ENCODE data around the gene C2orf72. TPM values are rescaled to one million over a fixed set of nuclear protein-coding genes. Genes with fewer than 3 reads are reported as not detected.

Gene C2orf72
- total RNA-seq, 1 experiment from 2014 or later, result 3.2 TPM

GRCh38 chr2:231009236-231009919 lies 27.9 kb upstream of the C2orf72 start:
- no peaks in the 10 kb centered on the region for H3K9me3 ChIP-seq (ENCODE audit: control insufficient read depth, insufficient read depth, low read depth, low read length)
- TF ChIP-seq POLR2AphosphoS5 (IDR thresholded peaks at IDR 0.05; ENCODE audit: low read depth, low read length), result no peak
- TF ChIP-seq CTCF (IDR thresholded peaks at IDR 0.05), result no peak
- no peak for TF ChIP-seq SIN3A (IDR thresholded peaks at IDR 0.05; ENCODE audit: borderline replicate concordance, insufficient read depth, low read depth, low read length)
- no peak for TF ChIP-seq TCF7L2 (IDR thresholded peaks at IDR 0.05; ENCODE audit: low read depth, low read length)
- no peak for TF ChIP-seq REST (IDR thresholded peaks at IDR 0.05; ENCODE audit: insufficient read depth in 1 of 2, low read depth in 2 of 2, low read length in 1 of 2)
- POLR2A ChIA-PET, result no interaction called here
- H3K27me3 ChIP-seq (ENCODE audit: control insufficient read depth, insufficient read depth, low read length), result no peaks in the 10 kb centered on the region
- intact Hi-C loops (cut with micrococcal nuclease; ENCODE audit: unreplicated experiment) (no loop called here), in situ Hi-C loops (cut with HindIII; ENCODE audit: low pct_unique_long_range_greater_than_20kb, low sequenced_read_pairs) (no loop called here)
- no peaks in the 10 kb centered on the region for H3K36me3 ChIP-seq (ENCODE audit: control insufficient read depth, insufficient read depth, low read length)
- H3K4me1 ChIP-seq (ENCODE audit: control insufficient read depth, insufficient read depth, low read length), result no peaks in the 10 kb centered on the region
- no TSS peak for BruUV-seq (replicated peaks)
- CTCF ChIA-PET, result no interaction called here
- no peak overlapping the region for H3K4me3 ChIP-seq (ENCODE audit: low read depth in 2 of 2, low read length in 2 of 2)
- no peak for DNase-seq (ENCODE audit: low read depth, low spot score)
- no peak overlapping the region for H3K27ac ChIP-seq (ENCODE audit: low read length)
- no peak for ATAC-seq

GRCh38 chr2:231010201-231010730 lies 27.1 kb upstream of the C2orf72 start:
- ATAC-seq, result no peak
- in situ Hi-C loops (cut with HindIII; ENCODE audit: low pct_unique_long_range_greater_than_20kb, low sequenced_read_pairs), result no loop called here
- no peak for TF ChIP-seq POLR2AphosphoS5 (IDR thresholded peaks at IDR 0.05; ENCODE audit: low read depth, low read length)
- no peak for TF ChIP-seq TCF7L2 (IDR thresholded peaks at IDR 0.05; ENCODE audit: low read depth, low read length)
- no peak for TF ChIP-seq REST (IDR thresholded peaks at IDR 0.05; ENCODE audit: insufficient read depth in 1 of 2, low read depth in 2 of 2, low read length in 1 of 2)
- no peak for TF ChIP-seq CTCF (IDR thresholded peaks at IDR 0.05)
- no peak for TF ChIP-seq SIN3A (IDR thresholded peaks at IDR 0.05; ENCODE audit: borderline replicate concordance, insufficient read depth, low read depth, low read length)
- intact Hi-C loops (cut with micrococcal nuclease; ENCODE audit: unreplicated experiment), result no loop called here
- no TSS peak for BruUV-seq (replicated peaks)
- DNase-seq (ENCODE audit: low read depth, low spot score), result no peak
- CTCF ChIA-PET, result no interaction called here
- Histone ChIP-seq H3K4me3 (ENCODE audit: low read depth in 2 of 2, low read length in 2 of 2) (no peak overlapping the region), H3K27me3 (ENCODE audit: control insufficient read depth, insufficient read depth, low read length) (no peaks in the 10 kb centered on the region), H3K9me3 (ENCODE audit: control insufficient read depth, insufficient read depth, low read depth, low read length) (no peaks in the 10 kb centered on the region), H3K27ac (ENCODE audit: low read length) (no peak overlapping the region), H3K4me1 (ENCODE audit: control insufficient read depth, insufficient read depth, low read length) (no peaks in the 10 kb centered on the region), H3K36me3 (ENCODE audit: control insufficient read depth, insufficient read depth, low read length) (no peaks in the 10 kb centered on the region)
- POLR2A ChIA-PET, result no interaction called here

Measured in Panc1 (cell line).